Activated effector memory CD4-positive, alpha-beta T cell treated with anti-CD3 and anti-CD28 coated beads, Interleukin-2, amount 50 U/mL, for 16 hours (primary cell): ENCODE measurements around the gene EEF1A2.
A peak's percentile ranks its signal among the peaks of the same experiment; 100 is the strongest.

Experiments
- DNase-seq: peaks from one replicate; pipeline ENCODE4 v3.0.0-alpha.2; 2020

The EEF1A2 gene

GRCh38 chr20:63447320-63447719 lies 51.6 kb downstream of the EEF1A2 start:
- DNase-seq = no peak

GRCh38 chr20:63446216-63447024 lies 52.5 kb downstream of the EEF1A2 start:
- DNase-seq = no peak

GRCh38 chr20:63445075-63445734 lies 53.7 kb downstream of the EEF1A2 start:
- DNase-seq = no peak

GRCh38 chr20:63444548-63444947 lies 54.3 kb downstream of the EEF1A2 start:
- DNase-seq = no peak

- no peak for DNase-seq
Observed at GRCh38 chr20:63443606-63444395, 55.1 kb downstream of the EEF1A2 start.

- peak; percentile 85 for DNase-seq
Observed at GRCh38 chr20:63442100-63442493, 56.8 kb downstream of the EEF1A2 start.

- no peak for DNase-seq
Observed at GRCh38 chr20:63441136-63442099, 57.5 kb downstream of the EEF1A2 start.

GRCh38 chr20:63440366-63440955 lies 58.4 kb downstream of the EEF1A2 start:
- DNase-seq = no peak

- no peak for DNase-seq
Observed at GRCh38 chr20:63439866-63440265, 59.0 kb downstream of the EEF1A2 start.

GRCh38 chr20:63438121-63438520 lies 60.8 kb downstream of the EEF1A2 start:
- DNase-seq = no peak
